Measurements from ENCODE around the gene SLC36A2.
"Not testable (repeated sequence)": the region's sequence is repeated elsewhere in the genome, so short reads cannot be mapped to it uniquely, and the experiment has no call there.

The SLC36A2 gene

DNA sequence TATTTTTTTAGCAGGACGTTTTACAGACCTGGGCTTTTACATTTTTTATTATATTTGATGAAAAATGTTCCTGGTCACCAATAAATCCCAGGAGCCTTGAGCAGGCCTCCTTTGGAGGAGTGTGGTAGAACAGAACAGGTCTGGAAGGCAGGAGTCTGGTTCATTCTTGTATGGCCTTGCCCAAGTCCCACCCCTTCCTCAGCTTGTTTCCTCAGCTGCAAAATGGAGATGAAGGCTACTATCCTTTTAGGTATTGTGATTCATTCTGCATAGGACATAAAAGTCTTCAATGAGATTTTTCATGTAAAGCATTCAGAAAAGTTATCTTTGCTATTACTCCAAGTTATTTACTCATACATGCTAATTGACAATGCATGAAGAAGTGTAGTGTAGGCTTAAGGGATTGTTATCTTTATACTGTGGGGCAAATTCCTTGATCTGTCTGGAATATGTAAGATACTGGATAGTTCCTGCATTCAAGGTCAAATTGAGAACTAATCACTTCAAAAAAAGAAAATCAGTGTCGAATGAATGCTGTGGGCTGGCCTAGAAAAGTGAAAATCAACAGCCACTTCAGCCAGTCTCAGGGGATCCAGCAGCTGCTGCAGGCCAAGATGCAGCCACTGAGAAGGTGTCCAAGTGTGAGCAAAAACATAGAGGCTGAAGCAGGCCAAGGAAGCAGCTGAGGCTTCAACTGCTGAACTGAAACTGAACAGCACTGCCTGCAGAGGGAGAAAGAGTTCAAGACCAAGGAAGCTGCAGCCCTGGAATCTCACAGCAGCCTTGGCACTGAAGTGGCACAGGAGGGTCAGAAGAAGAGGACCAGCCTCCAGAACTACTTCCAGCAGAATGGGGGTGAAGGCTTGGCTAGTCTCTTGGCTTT lies 28.3 kb downstream of the SLC36A2 start:
- no peak for DNase-seq (ENCODE audit: extremely low read depth, low read depth)
- TF ChIP-seq, protein P1, sequence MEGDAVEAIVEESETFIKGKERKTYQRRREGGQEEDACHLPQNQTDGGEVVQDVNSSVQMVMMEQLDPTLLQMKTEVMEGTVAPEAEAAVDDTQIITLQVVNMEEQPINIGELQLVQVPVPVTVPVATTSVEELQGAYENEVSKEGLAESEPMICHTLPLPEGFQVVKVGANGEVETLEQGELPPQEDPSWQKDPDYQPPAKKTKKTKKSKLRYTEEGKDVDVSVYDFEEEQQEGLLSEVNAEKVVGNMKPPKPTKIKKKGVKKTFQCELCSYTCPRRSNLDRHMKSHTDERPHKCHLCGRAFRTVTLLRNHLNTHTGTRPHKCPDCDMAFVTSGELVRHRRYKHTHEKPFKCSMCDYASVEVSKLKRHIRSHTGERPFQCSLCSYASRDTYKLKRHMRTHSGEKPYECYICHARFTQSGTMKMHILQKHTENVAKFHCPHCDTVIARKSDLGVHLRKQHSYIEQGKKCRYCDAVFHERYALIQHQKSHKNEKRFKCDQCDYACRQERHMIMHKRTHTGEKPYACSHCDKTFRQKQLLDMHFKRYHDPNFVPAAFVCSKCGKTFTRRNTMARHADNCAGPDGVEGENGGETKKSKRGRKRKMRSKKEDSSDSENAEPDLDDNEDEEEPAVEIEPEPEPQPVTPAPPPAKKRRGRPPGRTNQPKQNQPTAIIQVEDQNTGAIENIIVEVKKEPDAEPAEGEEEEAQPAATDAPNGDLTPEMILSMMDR (IDR thresholded peaks at IDR 0.05; ENCODE audit: low read depth, low read length, missing control alignments) = no peak

DNA sequence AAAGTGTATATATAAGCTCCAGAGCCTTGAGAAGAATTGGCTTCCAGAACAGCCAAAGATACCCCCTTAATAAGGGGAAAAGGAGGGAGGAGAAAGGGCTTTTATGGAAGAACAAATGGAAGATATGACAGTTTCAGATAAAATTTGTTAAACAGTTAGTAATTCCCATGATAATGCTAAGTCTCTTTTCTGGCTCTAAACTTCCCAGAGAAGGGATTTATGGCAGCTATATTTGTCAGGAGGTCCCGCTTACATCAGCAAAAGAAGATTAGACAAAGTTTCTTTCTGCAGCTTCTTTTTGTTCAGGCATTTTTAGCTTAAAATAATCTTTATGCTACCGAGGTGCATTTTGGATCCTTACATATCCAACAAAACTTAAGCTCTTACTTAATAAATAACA lies 29.5 kb downstream of the SLC36A2 start:
- H3K4me3 ChIP-seq (replicated peaks; ENCODE audit: low read depth, low read length) = no peak overlapping the region
- TF ChIP-seq, protein P1 (IDR thresholded peaks at IDR 0.05; ENCODE audit: low read depth, low read length, missing control alignments) = no peak
- no peak for DNase-seq (ENCODE audit: extremely low read depth, low read depth)

More for the DNA sequence above, 28.3 kb downstream of the SLC36A2 start:
- no peak overlapping the region for H3K4me3 ChIP-seq (replicated peaks; ENCODE audit: low read depth, low read length)

DNA sequence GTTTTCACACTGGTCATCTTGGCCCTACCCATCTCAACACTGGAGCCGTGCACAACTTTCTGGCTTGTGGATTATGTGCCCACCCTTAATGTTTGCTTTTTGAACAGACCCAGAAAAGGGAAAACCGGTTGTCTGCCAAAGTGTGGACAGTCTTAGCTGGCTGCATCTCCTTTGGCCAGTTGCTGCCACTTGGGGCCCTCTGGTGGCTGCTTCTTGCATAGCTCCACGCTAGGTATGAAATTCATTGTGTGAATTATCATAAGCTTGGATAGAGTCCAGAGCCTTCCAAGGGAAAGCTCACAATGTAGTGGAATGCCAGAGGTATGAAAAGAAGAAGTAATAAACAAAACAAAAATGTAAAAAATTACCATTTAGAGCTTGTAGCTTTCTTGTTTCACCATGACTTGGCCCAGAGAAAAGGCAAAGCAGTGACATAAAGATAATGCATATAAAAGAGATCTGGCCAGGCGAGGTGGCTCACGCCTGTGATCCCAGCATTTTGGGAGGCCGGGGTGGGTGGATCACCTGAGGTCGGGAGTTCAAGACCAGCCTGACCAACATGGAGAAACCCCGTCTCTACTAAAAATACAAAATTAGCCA lies 31.3 kb downstream of the SLC36A2 start:
- peak; percentile 20 for DNase-seq (ENCODE audit: extremely low read depth, low read depth)
- no peak overlapping the region for H3K4me3 ChIP-seq (replicated peaks; ENCODE audit: low read depth, low read length)
- TF ChIP-seq, protein P1 (IDR thresholded peaks at IDR 0.05; ENCODE audit: low read depth, low read length, missing control alignments) = peak; percentile 94

DNA sequence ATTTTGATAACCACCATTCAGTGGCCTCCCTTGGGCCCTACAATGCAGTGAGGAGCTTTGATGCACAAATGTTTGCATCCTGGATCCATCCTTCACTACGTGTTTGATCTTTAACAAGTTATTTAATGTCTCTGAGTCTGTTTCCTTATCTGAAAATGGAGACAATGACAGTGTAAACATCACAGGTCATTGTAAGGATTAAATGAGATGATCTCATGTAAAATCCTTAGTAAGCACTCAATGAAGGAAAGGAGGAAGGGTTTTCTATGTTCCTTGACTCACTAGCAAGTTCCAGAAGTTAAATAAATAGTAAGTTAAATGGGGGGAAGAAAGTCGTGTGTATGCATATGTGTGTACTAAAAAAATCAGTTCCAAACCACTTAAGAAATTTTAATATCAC lies 34.0 kb downstream of the SLC36A2 start:
- no peak for DNase-seq (ENCODE audit: extremely low read depth, low read depth)
- no peak overlapping the region for H3K4me3 ChIP-seq (replicated peaks; ENCODE audit: low read depth, low read length)
- TF ChIP-seq, protein P1 (IDR thresholded peaks at IDR 0.05; ENCODE audit: low read depth, low read length, missing control alignments) = no peak

DNA sequence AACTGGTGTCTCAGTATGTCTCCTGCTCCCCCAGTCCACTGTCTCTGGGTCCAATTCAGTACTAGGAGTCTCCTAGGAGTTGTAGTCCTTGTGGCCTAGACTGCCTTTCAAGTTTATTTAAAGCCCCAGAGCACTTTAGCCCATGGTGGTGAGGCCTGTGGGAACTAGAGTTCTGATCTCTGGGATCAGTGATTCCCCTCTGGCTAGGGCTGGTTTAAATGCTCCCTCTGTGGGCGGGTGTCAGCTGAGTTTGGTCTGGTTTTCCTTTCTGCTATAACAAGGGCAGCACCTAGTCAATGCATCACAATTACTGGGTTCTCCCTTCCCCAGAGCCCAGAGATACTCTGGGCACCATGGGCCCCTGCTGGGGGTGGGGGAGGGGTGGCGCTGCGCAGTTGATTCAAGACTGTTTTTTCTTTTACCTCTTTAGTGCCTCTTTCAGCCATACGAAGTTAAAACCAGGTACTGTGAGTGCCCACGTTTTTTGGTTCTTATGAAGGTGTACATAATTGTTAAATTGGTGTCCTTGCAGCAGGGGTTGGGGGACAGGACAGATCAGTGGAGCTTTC lies 34.5 kb downstream of the SLC36A2 start:
- no peak overlapping the region for H3K4me3 ChIP-seq (replicated peaks; ENCODE audit: low read depth, low read length)
- no peak for DNase-seq (ENCODE audit: extremely low read depth, low read depth)
- TF ChIP-seq, protein P1 (IDR thresholded peaks at IDR 0.05; ENCODE audit: low read depth, low read length, missing control alignments) = no peak

DNA sequence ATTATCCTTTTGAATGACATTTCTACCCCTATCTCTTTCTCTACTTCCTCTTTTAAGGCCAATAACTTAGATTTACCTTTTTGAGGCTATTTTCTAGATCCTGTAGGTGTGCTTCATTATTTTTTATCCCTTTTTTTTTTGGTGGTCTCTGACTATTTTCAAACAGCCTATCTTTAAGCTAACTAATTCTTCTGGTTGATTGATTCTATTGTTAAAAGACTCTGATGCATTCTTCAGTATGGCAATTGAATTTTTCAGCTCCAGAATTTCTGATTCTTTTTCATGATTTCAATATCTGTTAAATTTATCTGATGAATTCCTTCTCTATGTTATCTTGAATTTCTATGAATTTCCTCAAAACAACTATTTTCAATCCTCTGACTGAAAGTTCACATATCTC lies 36.4 kb downstream of the SLC36A2 start:
- H3K4me3 ChIP-seq (replicated peaks; ENCODE audit: low read depth, low read length) = no peak overlapping the region
- no peak for DNase-seq (ENCODE audit: extremely low read depth, low read depth)

DNA sequence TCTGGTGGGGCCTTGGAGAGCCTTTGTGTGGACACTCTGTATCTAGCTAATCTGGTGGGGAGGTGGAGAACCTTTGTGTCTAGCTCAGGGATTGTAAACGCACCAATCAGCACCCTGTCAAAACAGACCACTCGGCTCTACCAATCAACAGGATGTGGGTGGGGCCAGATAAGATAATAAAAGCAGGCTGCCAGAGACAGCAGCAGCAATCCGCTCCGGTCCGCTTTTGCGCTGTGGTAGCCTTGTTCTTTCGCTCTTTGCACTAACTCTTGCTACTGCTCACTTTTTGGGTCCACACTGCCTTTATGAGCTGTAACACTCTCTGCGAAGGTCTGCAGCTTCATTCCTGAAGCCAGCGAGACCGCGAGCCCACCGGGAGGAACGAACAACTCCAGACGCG lies 37.5 kb downstream of the SLC36A2 start:
- not testable (repeated sequence) for DNase-seq (ENCODE audit: extremely low read depth, low read depth); H3K4me3 ChIP-seq (replicated peaks; ENCODE audit: low read depth, low read length)

More for the DNA sequence above, 36.4 kb downstream of the SLC36A2 start:
- TF ChIP-seq, protein P1 (IDR thresholded peaks at IDR 0.05; ENCODE audit: low read depth, low read length, missing control alignments) = no peak

DNA sequence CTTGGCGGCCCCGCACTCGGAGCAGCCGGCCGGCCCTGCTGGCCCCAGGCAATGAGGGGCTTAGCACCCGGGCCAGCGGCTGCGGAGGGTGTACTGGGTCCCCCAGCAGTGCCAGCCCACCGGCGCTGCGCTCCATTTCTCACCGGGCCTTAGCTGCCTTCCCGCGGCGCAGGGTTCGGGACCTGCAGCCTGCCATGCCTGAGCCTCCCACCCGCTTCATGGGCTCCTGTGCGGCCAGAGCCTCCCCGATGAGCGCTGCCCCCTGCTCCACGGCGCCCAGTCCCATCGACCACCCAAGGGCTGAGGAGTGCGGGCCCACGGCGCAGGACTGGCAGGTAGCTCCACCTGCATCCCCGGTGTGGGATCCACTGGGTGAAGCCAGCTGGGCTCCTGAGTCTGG lies 38.1 kb downstream of the SLC36A2 start:
- not testable (repeated sequence) for DNase-seq (ENCODE audit: extremely low read depth, low read depth); H3K4me3 ChIP-seq (replicated peaks; ENCODE audit: low read depth, low read length)

Measured in HFF-Myc (cell line).